Mesenchymal stem cell (in vitro differentiated cells and primary cell): Measurements from ENCODE around the gene DPF1.

Experiments used
- DNase-seq: peaks from one replicate; pipeline ENCODE4 v3.0.0-alpha.2; 2013
- H2AFZ ChIP-seq: one replicate; pipeline ENCODE4 v1.6.1; 2013; ENCODE audit warnings: low read depth, mild to moderate bottlenecking, control low read depth, inconsistent platforms, low read length, moderate library complexity
- H2AK5ac ChIP-seq: 2 replicates; pipeline ENCODE4 v1.6.1; 2013; ENCODE audit warnings: low read length, moderate library complexity, mild to moderate bottlenecking, inconsistent platforms; ENCODE audit not compliant: severe bottlenecking
- H2BK120ac ChIP-seq: one replicate; pipeline ENCODE4 v1.6.1; 2013; ENCODE audit warnings: low read depth, mild to moderate bottlenecking, inconsistent platforms, low read length, moderate library complexity
- H2BK12ac ChIP-seq, 2 experiments: one replicate each; pipeline ENCODE4 v1.6.1; 2013; ENCODE audit warnings: inconsistent platforms in 2 of 2, low read length in 2 of 2, mild to moderate bottlenecking in 2 of 2, moderate library complexity in 2 of 2, control low read depth in 1 of 2
- H2BK15ac ChIP-seq: one replicate; pipeline ENCODE4 v1.6.1; 2013; ENCODE audit warnings: mild to moderate bottlenecking, low read depth, inconsistent platforms; ENCODE audit not compliant: poor library complexity, severe bottlenecking
- H2BK5ac ChIP-seq: 2 replicates; pipeline ENCODE4 v1.6.1; 2013; ENCODE audit warnings: low read depth, mild to moderate bottlenecking, low read length, control low read depth, inconsistent platforms; ENCODE audit not compliant: poor library complexity, severe bottlenecking
- H3K14ac ChIP-seq, 2 experiments: one replicate each; pipeline ENCODE4 v1.6.1; 2013; ENCODE audit warnings: inconsistent platforms in 2 of 2, low read length in 2 of 2, control low read depth in 1 of 2, mild to moderate bottlenecking in 1 of 2, moderate library complexity in 1 of 2
- H3K18ac ChIP-seq, 2 experiments: one replicate each; pipeline ENCODE4 v1.6.1; 2013; ENCODE audit warnings: inconsistent platforms in 2 of 2, low read length in 2 of 2, control low read depth in 1 of 2, low read depth in 1 of 2, mild to moderate bottlenecking in 1 of 2
- H3K23ac ChIP-seq, 2 experiments: one replicate each; pipeline ENCODE4 v1.6.1; 2013; ENCODE audit warnings: inconsistent platforms in 2 of 2, low read length in 2 of 2, mild to moderate bottlenecking in 2 of 2, moderate library complexity in 2 of 2, control low read depth in 1 of 2
- H3K27ac ChIP-seq: 2 replicates; pipeline ENCODE4 v1.5.1; 2013; ENCODE audit warnings: mild to moderate bottlenecking, moderate library complexity, low read length, control low read depth, inconsistent platforms; ENCODE audit not compliant: poor library complexity, severe bottlenecking
- H3K27me3 ChIP-seq, 2 experiments: 2 replicates each; pipeline versions ENCODE4 v1.6.1 to v1.7.0; 2013; ENCODE audit warnings: low read length in 2 of 2, mild to moderate bottlenecking in 2 of 2, moderate library complexity in 2 of 2, control low read depth in 1 of 2, inconsistent platforms in 1 of 2; ENCODE audit not compliant: control insufficient read depth in 1 of 2, insufficient read depth in 1 of 2
- H3K36me3 ChIP-seq, 2 experiments: 2 replicates each; pipeline versions ENCODE4 v1.6.1 to v1.7.0; 2013; ENCODE audit warnings: low read length in 2 of 2, control low read depth in 1 of 2, inconsistent platforms in 1 of 2, low read depth in 1 of 2, mild to moderate bottlenecking in 1 of 2; ENCODE audit not compliant: insufficient read depth in 2 of 2, control insufficient read depth in 1 of 2
- H3K4ac ChIP-seq, 2 experiments: one replicate each; pipeline ENCODE4 v1.6.1; 2013; ENCODE audit warnings: inconsistent platforms in 2 of 2, low read length in 2 of 2, mild to moderate bottlenecking in 2 of 2, moderate library complexity in 2 of 2, control low read depth in 1 of 2, low read depth in 1 of 2
- H3K4me1 ChIP-seq: 2 replicates; pipeline ENCODE4 v1.6.1; 2013; ENCODE audit warnings: low read depth, low read length, control low read depth; ENCODE audit not compliant: control insufficient read depth, insufficient read depth
- H3K4me2 ChIP-seq: 2 replicates; pipeline ENCODE4 v1.6.1; 2013; ENCODE audit warnings: low read length, mild to moderate bottlenecking, inconsistent platforms; ENCODE audit not compliant: poor library complexity, severe bottlenecking
- H3K4me3 ChIP-seq, 2 experiments: 2 replicates each; pipeline versions ENCODE4 v1.5.1 to v1.7.0; 2013; ENCODE audit warnings: low read length in 2 of 2, mild to moderate bottlenecking in 2 of 2, control low read depth in 1 of 2, low read depth in 1 of 2; ENCODE audit not compliant: insufficient read depth in 1 of 2
- H3K79me1 ChIP-seq: replicated peaks from 2 replicates; pipeline ENCODE4 v1.6.1; 2013; ENCODE audit warnings: mild to moderate bottlenecking, control low read depth, low read length, inconsistent platforms; ENCODE audit not compliant: poor library complexity, severe bottlenecking
- H3K9ac ChIP-seq: 2 replicates; pipeline ENCODE4 v1.7.0; 2013; ENCODE audit warnings: mild to moderate bottlenecking, low read length, moderate library complexity
- H3K9me3 ChIP-seq: 2 replicates; pipeline ENCODE4 v1.7.0; 2013; ENCODE audit warnings: mild to moderate bottlenecking, low read length; ENCODE audit not compliant: control insufficient read depth
- H4K8ac ChIP-seq: one replicate; pipeline ENCODE4 v1.6.1; 2013; ENCODE audit warnings: inconsistent platforms, mild to moderate bottlenecking, low read length, moderate library complexity
- H4K91ac ChIP-seq: one replicate; pipeline ENCODE4 v1.6.1; 2013; ENCODE audit warnings: mild to moderate bottlenecking, low read length, inconsistent platforms
- WGBS: methylation state at CpG from one replicate; pipeline ENCODE4 v1.1.7; 2013; ENCODE audit warnings: mixed read lengths; 5-methylcytosine and 5-hydroxymethylcytosine counted together

Gene DPF1

DNA sequence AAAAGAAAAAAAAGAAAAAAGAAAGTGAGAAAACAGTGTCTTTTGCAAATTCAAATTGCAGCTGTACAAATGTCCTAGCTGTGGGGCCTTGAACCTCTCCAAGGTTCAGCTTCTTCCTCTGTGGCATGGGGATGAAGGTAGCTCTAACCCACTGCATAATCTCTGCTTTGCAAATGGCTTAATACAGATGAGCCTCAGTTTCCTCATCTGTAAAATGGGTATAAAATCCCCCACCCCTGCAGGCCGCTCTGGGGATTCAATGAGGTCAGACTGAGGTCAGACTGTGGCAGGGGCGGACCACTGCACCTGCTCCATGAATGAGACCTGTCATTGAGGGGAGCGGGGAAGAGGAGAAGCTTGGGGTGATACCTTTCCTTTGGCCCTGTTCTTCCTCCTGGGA is 5.8 kb downstream of the DPF1 start:
- Histone ChIP-seq H4K8ac (no peak overlapping the region), H3K27me3 (peaks cover 0 to 5% of the 10 kb centered on the region in 2 experiments), H3K27ac (no peak overlapping the region), H2AK5ac (no peak overlapping the region), H3K14ac (no peak overlapping the region), H3K9me3 (no peaks in the 10 kb centered on the region), H3K4me2 (no peak overlapping the region), H2BK120ac (no peak overlapping the region), H2BK12ac (no peak overlapping the region), H4K91ac (no peak overlapping the region), H3K9ac (no peak overlapping the region), H3K36me3 (peaks cover 0 to 10% of the 10 kb centered on the region in 2 experiments), H3K4me3 (no peak overlapping the region), H2AFZ (no peak overlapping the region), H3K4me1 (peaks cover 16% of the 10 kb centered on the region), H2BK5ac (no peak overlapping the region), H2BK15ac (no peak overlapping the region), H3K4ac (no peak overlapping the region), H3K79me1 (no peaks in the 10 kb centered on the region), H3K18ac (no peak overlapping the region), H3K23ac (no peak overlapping the region)
- WGBS, result 97% methylated on average over 3 of the region's 3 CpGs
- DNase-seq, result no peak

DNA sequence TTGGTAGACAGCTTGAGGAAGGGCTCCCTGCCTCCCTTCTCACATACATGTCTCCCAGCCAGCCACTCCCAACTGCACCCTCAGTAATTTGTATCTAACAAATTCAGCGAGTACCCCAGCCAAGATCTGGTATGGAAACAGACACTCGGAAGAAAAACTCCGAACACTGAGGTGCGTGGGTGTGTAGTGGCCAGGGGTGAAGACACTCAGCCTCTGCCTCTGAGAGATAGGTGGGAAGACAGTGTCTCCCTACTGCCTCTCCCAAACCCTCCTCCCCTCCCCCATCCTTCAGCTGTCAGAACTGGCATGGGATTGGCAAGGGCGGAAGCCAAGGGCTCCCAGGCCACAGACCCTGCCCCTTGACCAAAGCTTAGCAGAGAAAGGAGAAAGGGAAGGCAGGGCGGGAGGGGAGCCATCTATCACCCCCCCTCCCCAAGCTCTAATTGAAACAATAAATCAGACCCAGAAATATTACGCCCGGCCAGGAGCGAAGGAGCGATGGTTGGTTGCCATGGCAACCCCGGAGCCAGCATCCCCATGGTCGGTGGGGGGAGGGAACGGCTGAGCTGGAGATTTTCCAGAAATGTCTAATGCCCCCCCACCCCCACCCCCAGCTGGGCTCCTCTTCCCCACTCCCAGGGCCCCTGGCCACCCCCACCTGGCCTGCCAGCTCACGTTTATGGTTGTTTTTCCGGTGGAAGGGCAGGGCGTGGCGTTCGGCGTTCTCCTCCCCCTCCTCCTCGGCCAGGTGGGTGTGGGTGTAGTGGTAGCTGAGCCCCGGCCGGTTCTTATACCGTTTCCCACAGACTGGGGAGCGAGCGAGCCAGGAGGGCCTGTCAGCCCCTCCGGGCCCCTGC is 7.0 kb downstream of the DPF1 start:
- H2AK5ac ChIP-seq, result no peak overlapping the region
- no peak overlapping the region for H3K9ac ChIP-seq
- H3K4ac ChIP-seq, result no peak overlapping the region
- H3K18ac ChIP-seq, result no peak overlapping the region
- H3K79me1 ChIP-seq, result no peaks in the 10 kb centered on the region
- no peak for DNase-seq
- peaks cover 13% of the 10 kb centered on the region for H3K4me1 ChIP-seq
- no peak overlapping the region for H3K4me3 ChIP-seq
- WGBS, result 83% methylated on average over 13 of the region's 26 CpGs
- H2BK15ac ChIP-seq, result no peak overlapping the region
- no peak overlapping the region for H3K4me2 ChIP-seq
- no peak overlapping the region for H3K23ac ChIP-seq
- H2BK5ac ChIP-seq, result no peak overlapping the region
- H2BK120ac ChIP-seq, result no peak overlapping the region
- no peak overlapping the region for H3K27ac ChIP-seq
- H4K91ac ChIP-seq, result no peak overlapping the region
- peaks cover 0 to 10% of the 10 kb centered on the region in 2 experiments for H3K36me3 ChIP-seq
- no peaks in the 10 kb centered on the region for H3K27me3 ChIP-seq
- no peak overlapping the region for H4K8ac ChIP-seq
- no peak overlapping the region for H2AFZ ChIP-seq
- H2BK12ac ChIP-seq, result no peak overlapping the region
- H3K14ac ChIP-seq, result no peak overlapping the region
- H3K9me3 ChIP-seq, result no peaks in the 10 kb centered on the region

DNA sequence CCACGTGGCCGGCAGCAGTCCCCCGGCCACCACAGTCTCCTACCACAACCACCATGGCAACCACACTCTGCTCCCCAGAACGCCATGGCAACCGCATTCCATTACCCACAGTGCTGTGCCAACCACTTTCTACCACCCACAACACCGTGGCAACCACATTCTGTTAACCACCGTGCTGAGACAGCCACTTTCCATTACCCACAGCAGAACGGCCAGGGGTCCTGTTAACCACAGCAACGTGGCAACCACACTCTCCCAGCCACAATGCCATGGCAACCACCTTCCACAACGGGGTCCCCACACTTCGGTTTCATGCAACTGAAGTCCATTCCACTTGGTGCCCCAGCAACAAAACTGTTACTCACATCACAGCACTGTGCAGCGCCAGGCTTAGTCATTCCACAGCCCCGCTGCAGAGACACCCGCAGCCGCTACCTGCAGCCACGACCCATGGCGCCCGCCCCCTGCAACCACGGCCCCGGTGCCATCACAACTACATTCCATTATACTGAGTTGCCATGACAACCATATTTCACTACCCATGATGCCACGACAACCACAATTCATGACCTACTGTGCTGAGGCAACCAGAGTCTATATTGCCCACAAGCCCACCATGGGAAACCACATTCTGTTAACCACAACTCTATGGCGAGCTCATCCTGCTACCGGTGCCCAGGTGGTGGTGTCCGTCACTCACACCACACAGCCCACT is 10.0 kb downstream of the DPF1 start:
- no peak overlapping the region for H4K8ac ChIP-seq
- no peak overlapping the region for H2BK5ac ChIP-seq
- H3K18ac ChIP-seq, result no peak overlapping the region
- no peak overlapping the region for H2BK12ac ChIP-seq
- H3K9ac ChIP-seq, result no peak overlapping the region
- H3K36me3 ChIP-seq, result peaks cover 0 to 14% of the 10 kb centered on the region in 2 experiments
- H3K4me1 ChIP-seq, result peaks cover 39% of the 10 kb centered on the region
- no peak overlapping the region for H2AFZ ChIP-seq
- WGBS, result 90% methylated on average over 24 of the region's 24 CpGs
- no peaks in the 10 kb centered on the region for H3K79me1 ChIP-seq
- H3K4ac ChIP-seq, result no peak overlapping the region
- H2AK5ac ChIP-seq, result no peak overlapping the region
- no peak overlapping the region for H3K27ac ChIP-seq
- peaks cover 7 to 15% of the 10 kb centered on the region in 2 experiments for H3K27me3 ChIP-seq
- H2BK120ac ChIP-seq, result no peak overlapping the region
- no peaks in the 10 kb centered on the region for H3K9me3 ChIP-seq
- H3K14ac ChIP-seq, result no peak overlapping the region
- H3K4me2 ChIP-seq, result no peak overlapping the region
- H2BK15ac ChIP-seq, result no peak overlapping the region
- peak; percentile 34 for DNase-seq
- no peak overlapping the region for H4K91ac ChIP-seq
- no peak overlapping the region for H3K4me3 ChIP-seq
- H3K23ac ChIP-seq, result no peak overlapping the region

DNA sequence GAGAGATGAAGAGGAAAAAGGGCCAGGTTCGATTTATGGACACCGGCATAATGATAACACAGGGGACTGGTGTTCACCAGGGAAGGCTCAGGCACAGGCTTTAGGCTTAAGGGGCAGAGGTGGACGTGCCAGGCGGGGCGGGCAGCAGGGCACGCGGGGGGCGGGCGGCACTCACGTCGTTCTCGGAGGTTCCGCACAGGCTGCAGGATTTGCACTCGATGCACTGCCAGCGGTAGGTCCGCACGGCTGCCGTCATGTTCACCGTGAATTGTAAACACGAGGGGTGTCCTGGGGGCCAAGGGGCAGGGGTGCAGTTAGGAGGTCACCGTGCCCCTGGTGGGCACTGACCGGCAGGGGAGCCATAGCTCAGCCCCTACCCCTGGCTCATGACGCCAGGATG is 10.6 kb downstream of the DPF1 start:
- no peak overlapping the region for H2AFZ ChIP-seq
- H2BK15ac ChIP-seq, result no peak overlapping the region
- no peak overlapping the region for H4K91ac ChIP-seq
- no peak overlapping the region for H2BK120ac ChIP-seq
- no peak overlapping the region for H3K14ac ChIP-seq
- no peak overlapping the region for H3K9ac ChIP-seq
- H3K27me3 ChIP-seq, result peaks cover 7 to 15% of the 10 kb centered on the region in 2 experiments
- no peak overlapping the region for H2BK5ac ChIP-seq
- H3K4ac ChIP-seq, result no peak overlapping the region
- H4K8ac ChIP-seq, result no peak overlapping the region
- no peaks in the 10 kb centered on the region for H3K79me1 ChIP-seq
- H3K36me3 ChIP-seq, result peaks cover 0 to 13% of the 10 kb centered on the region in 2 experiments
- no peaks in the 10 kb centered on the region for H3K9me3 ChIP-seq
- no peak for DNase-seq
- no peak overlapping the region for H3K4me2 ChIP-seq
- no peak overlapping the region for H3K18ac ChIP-seq
- WGBS, result 94% methylated on average over 22 of the region's 23 CpGs
- no peak overlapping the region for H3K27ac ChIP-seq
- H2AK5ac ChIP-seq, result no peak overlapping the region
- H3K4me3 ChIP-seq, result no peak overlapping the region
- peaks cover 40% of the 10 kb centered on the region for H3K4me1 ChIP-seq
- H2BK12ac ChIP-seq, result no peak overlapping the region
- H3K23ac ChIP-seq, result no peak overlapping the region
